Activated CD4-positive, alpha-beta T cell treated with anti-CD3 and anti-CD28 coated beads, Interleukin-10, Interleukin-2, amounts not matched to agents 100 ng/mL and 50 ng/mL, durations not matched to agents 16 hours and 8 hours (primary cell): ENCODE results near the gene CD44.
A peak's percentile ranks its signal among the peaks of the same experiment; 100 is the strongest.

Experiments used
- DNase-seq: peaks from one replicate; pipeline ENCODE4 v3.0.0-alpha.2; 2020

Gene CD44

GRCh38 chr11:35271031-35271430 lies 132.1 kb downstream of the CD44 start:
- DNase-seq, result no peak

GRCh38 chr11:35272391-35272902 lies 133.5 kb downstream of the CD44 start:
- peak; percentile 84 for DNase-seq

- no peak for DNase-seq
Observed at GRCh38 chr11:35274909-35275785, 136.2 kb downstream of the CD44 start.

- no peak for DNase-seq
Observed at GRCh38 chr11:35275786-35276170, 136.8 kb downstream of the CD44 start.

- peak; percentile 29 for DNase-seq
Observed at GRCh38 chr11:35276396-35277145, 137.6 kb downstream of the CD44 start.

- DNase-seq, result no peak
Observed at GRCh38 chr11:35277827-35278226, 138.9 kb downstream of the CD44 start.

- DNase-seq, result no peak
Observed at GRCh38 chr11:35280727-35281126, 141.8 kb downstream of the CD44 start.

GRCh38 chr11:35281169-35281688 lies 142.3 kb downstream of the CD44 start:
- no peak for DNase-seq
